ENCODE measurements around the gene FOXL2NB.

Gene FOXL2NB

DNA sequence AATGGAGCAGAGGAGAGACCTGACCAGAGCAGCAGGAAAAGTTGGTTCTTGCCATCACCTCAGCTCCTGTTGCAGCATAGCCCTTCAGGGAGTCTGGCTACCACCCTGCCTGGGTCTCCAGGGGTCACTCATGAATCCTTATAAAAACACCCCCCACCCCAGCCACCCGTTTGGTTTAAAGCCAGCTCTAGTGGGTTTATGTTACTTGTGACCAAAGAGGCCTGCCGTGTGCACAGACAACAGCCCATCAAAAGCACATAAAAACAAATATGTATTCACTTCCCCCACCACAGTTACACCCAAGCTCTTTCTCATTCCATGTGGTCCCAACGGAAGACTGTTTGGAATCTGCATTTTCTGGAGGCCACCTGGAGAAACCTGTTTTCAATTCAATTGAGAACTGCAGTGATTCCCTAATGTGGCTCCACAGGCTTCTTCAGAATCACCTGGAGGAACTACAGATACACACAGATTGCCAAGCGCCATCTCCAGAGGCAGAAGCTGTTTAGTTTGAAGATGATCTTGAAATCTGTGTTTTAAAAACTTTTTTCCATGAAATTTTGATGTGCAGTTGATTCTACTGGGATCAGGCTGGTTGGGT lies 13.8 kb upstream of the FOXL2NB start:
- no peak for DNase-seq (ENCODE audit: low read depth)

- DNase-seq (ENCODE audit: low read depth), result no peak
Measured at GRCh38 chr3:138933981-138934691, 12.9 kb upstream of the FOXL2NB start.

GRCh38 chr3:138935505-138935862 lies 11.5 kb upstream of the FOXL2NB start:
- DNase-seq (ENCODE audit: low read depth), result no peak

DNA sequence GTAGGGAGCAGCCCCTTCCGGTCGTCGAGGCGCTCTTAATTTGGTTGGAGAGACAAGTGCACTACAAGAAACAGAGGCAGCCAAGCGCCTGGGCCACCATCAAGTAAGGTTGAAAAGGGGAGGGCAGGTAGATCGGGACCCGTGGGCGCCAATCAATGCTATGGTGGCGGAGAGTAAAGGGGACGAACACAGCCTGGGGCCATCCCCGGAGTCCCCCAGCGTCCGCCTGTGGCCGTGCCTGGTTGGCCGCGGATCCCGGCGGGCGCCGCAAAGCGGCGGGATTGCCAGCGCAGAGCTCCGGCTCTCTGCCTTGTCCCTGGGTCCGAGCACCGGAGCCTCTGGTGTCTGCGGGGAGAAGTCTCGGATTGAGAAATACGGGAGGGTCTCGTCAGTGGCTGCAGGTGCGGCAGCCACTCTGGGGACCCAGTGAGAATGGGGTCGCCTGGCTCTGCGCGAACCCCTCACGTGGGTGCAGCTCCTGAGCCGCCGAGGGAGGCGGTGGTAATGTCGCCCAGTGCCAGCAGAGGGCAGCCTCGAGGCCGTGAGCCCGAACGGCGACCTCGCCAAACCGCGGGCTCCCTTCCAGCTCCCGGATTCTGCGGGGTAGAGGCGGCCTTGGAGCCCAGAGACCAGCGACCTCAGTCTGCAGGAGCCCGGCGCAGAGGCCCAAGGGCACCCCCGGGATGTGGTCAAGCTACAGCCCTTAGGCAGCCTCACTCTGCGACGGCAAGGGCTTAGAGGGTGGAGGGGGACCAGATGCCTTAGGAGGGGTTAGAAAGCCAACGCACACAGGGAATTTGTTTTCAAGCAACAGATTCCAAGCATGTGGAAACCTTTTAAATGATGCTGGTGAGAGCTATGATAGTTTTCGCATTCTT lies 10.9 kb upstream of the FOXL2NB start:
- DNase-seq (ENCODE audit: low read depth), result peak; percentile 51

- no peak for DNase-seq (ENCODE audit: low read depth)
Measured at GRCh38 chr3:138936741-138937689, 10.0 kb upstream of the FOXL2NB start.

- no peak for DNase-seq (ENCODE audit: low read depth)
Measured at GRCh38 chr3:138937690-138938055, 9.3 kb upstream of the FOXL2NB start.

GRCh38 chr3:138938056-138938876 lies 8.8 kb upstream of the FOXL2NB start:
- no peak for DNase-seq (ENCODE audit: low read depth)

DNA sequence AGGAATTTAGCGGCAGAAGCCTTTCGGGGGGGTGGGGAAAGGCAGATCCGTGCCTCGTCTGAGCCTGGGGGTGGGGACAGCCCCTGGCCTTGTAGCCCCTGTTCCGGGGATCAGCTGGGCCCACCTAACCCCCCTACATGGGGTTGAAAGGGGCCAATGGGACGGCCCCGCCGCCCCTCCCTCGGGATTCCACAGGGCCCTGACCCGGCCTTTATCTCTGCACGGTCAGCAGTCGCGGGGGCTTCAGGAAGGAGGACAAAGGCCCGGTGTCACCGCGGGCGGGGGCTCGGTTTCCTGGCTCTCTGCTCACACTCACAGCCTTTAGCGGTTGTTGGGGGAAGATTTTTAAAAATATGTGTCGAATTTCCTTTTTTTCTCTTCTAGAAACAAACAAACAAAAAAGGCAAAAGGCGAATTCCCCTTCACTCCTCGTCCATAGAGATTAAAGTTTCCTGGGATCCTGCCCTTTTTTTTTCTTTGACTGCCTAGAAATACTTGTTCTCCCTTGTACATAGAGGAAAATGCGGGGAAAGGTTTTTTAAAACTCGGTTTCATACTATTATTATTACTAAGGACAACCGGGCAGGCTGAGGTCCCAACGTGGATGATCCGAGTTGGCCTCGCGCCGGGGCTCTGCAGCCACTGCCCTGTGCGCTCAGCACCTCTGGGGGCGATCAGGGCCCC lies 8.0 kb upstream of the FOXL2NB start:
- DNase-seq (ENCODE audit: low read depth), result no peak

- no peak for DNase-seq (ENCODE audit: low read depth)
Measured at GRCh38 chr3:138939561-138940241, 7.3 kb upstream of the FOXL2NB start.

DNA sequence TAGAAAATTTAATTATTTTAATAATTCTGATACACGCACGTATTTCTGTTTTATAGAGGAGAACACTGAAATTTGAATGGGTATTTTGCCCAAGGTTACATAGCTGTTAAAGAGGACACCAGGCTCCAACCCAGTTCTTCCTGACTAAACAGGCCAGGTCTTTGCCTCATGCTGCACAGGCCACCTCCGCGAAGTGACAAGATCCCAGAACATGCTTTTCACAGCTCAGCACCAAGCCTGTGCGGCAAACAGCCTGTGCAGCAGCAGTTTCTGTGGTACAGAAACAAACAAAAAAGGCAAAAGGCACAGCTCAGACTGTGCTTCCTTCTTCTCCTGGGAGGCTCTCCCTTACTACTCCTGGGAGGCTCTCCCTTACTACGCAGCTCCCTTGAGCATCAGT lies 6.6 kb upstream of the FOXL2NB start:
- DNase-seq (ENCODE audit: low read depth), result no peak

GRCh38 chr3:138941259-138941885 lies 5.6 kb upstream of the FOXL2NB start:
- no peak for DNase-seq (ENCODE audit: low read depth)

- no peak for DNase-seq (ENCODE audit: low read depth)
Measured at GRCh38 chr3:138942271-138942670, 4.7 kb upstream of the FOXL2NB start.

- DNase-seq (ENCODE audit: low read depth), result no peak
Measured at GRCh38 chr3:138942861-138943623, 4.0 kb upstream of the FOXL2NB start.

DNA sequence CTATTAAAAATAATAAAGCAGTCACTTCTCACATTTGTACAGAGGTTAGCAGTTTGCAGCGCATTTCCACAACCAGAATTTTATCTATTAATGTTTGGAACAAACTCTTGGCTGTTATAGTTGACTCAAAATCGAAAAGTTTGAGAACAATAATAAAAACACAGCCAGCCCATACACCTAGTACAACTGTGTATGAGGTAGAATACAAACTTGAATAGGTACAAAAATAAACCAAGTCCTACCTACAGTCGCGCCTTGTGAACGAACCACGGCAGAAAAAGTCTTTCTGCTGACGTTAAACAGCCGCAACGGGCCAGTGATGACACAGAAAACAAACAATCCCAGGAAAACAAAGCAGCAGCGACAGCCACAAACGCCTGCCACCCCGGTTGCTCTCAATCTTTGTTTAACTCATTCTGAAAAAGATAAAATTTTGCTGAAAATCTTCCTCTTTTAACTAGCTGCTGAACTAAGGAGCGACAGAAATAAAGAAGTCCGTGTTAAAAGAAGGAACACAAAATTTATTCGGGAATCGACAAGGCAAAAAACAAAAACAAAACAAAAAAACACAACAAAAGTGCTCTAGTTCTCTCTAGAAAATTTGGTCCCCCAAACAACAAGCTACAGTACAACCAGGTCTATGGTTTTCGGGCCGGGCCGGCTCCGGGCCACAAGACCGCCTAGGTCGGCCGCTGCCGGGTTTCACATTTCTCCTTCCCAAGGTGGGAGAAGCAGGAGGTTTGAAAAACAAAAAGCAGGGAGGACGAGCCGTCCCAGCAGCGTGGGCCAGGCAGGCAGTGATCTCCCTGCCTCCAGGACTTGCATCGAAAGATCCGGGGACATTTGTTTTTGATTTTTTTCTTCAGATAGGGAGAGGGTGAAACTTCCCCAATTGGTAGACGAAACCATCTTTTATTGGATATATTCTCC lies 3.0 kb upstream of the FOXL2NB start:
- no peak for DNase-seq (ENCODE audit: low read depth)

GRCh38 chr3:138944654-138944928 lies 2.4 kb upstream of the FOXL2NB start:
- no peak for DNase-seq (ENCODE audit: low read depth)

DNA sequence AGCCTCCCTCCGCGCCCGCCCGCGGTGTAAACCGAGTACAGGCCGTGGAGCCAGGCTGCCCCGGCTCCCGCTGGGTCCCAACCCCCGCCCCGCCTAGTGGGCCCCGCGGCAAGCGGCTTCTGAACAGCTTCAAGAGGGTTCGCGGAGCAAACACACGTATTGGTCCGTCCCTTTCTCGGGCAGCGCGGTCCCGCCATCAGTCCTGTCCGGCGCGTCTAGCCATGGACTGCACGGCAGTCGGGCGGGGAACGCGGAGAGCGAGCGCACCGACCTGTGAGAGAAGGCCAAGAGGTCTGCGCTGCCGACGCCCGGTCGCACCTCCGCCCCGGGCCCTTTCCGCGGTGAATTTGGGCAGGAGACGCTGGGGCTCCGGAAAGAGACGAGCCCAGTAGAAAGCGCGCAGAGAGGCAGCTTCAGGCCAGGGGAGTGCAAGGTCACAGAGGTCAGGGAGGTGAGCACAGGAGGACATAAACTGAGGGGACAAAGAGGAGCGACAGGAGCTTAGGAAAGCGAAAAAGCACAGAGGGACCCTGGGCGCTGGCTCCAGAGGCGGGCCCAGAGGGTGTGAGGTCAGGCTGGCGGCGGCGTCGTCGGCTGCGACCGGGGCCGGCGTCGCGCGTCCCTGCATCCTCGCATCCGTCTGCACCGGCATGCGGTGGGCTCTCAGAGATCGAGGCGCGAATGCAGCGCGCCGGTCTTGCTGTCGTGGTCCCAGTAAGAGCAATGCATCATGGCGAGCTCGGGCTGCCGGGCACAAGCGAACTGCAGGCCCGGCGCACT lies 1.9 kb upstream of the FOXL2NB start:
- no peak for DNase-seq (ENCODE audit: low read depth)
